WI38 (cell line): ENCODE measurements around the gene SMAGP.

ENCODE experiments used
- H3K4me3 ChIP-seq: 2 replicates; pipeline ENCODE4 v1.5.1; 2011; ENCODE audit warnings: low read depth, mild to moderate bottlenecking, control low read depth, low read length
- TF ChIP-seq, protein P1 (sequence below): IDR thresholded peaks from 2 replicates; pipeline ENCODE4 v1.5.1; 2012; ENCODE audit warnings: low read depth, mild to moderate bottlenecking, control low read depth, low read length

SMAGP gene

DNA sequence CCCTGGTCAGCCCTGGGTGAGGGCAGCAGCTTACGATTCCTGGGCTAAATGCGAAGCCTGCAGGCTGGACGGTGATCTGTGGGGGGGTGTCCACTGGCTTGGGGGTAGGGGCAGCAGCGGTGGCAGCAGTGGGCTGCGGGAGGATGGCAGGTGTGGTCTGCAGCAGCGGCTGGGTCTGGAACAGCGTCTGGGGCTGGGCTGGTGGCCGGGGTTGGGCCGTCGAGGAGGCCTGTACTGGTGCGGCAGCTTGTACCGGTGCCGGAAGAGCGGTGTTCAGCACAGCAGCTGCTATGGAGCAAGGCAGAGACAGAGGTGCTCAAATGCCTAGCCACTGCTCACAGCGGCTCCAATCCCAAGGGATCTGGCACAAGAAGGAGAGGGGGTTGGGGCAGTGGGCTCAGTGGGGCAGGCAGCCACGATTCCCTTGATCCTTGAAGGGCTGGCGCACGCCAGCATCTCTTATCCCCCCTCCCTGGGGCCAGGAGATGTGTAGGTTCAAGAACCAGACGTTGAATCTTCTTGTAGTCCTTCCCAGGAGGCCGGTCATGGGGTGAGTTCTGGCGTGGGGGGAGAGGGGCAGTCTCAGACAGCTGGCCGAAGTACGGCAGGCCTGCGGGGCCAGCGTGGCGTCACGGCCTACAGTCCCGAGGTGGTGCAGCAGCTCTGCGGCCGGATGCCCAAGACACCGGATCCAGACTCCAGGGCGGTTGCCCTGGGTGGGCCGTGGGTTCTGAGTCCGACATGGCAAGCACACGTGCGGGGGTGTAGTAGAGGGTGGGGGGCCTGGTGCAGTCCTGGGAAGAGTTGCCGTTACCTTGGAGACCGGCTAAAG, 72.3 kb downstream of the SMAGP start:
- TF ChIP-seq, protein P1, sequence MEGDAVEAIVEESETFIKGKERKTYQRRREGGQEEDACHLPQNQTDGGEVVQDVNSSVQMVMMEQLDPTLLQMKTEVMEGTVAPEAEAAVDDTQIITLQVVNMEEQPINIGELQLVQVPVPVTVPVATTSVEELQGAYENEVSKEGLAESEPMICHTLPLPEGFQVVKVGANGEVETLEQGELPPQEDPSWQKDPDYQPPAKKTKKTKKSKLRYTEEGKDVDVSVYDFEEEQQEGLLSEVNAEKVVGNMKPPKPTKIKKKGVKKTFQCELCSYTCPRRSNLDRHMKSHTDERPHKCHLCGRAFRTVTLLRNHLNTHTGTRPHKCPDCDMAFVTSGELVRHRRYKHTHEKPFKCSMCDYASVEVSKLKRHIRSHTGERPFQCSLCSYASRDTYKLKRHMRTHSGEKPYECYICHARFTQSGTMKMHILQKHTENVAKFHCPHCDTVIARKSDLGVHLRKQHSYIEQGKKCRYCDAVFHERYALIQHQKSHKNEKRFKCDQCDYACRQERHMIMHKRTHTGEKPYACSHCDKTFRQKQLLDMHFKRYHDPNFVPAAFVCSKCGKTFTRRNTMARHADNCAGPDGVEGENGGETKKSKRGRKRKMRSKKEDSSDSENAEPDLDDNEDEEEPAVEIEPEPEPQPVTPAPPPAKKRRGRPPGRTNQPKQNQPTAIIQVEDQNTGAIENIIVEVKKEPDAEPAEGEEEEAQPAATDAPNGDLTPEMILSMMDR = no peak
- no peak overlapping the region for H3K4me3 ChIP-seq

GRCh38 chr12:51196547-51196946, 73.7 kb downstream of the SMAGP start:
- no peak overlapping the region for H3K4me3 ChIP-seq
- TF ChIP-seq, protein P1 = no peak

DNA sequence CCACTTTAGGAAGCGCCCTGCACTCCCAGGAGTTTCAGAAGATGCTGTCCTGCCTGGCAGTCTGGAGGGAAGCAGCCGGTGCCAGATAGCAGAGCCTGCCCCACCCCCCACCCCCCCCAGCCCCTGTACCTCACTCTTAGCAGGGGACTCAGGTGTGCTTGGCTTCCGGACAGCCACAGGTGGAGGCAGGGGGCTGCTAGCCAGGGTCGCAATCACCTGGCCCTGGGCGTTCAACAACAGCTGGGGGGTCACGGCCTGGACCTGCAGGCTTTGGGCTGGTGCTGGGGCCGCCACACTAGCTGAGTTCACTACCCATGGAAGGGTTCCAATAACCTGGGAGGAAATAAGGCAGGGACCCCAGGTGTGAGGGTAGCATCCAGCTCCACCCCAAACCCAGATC, 74.4 kb downstream of the SMAGP start:
- H3K4me3 ChIP-seq = no peak overlapping the region
- TF ChIP-seq, protein P1 = no peak
